Stimulated activated CD8-positive, alpha-beta memory T cell treated with anti-CD3 and anti-CD28 coated beads, Interleukin-4, amount 100 ng/mL, for 1 hour (primary cell): ENCODE measurements around the gene UNK.

ENCODE experiments used
- DNase-seq, 2 donors: peaks; one replicate each; pipeline ENCODE4 v3.0.0-alpha.2; 2020; ENCODE audit warnings: low read depth in 2 of 2, low spot score in 1 of 2

The UNK gene, protein sequence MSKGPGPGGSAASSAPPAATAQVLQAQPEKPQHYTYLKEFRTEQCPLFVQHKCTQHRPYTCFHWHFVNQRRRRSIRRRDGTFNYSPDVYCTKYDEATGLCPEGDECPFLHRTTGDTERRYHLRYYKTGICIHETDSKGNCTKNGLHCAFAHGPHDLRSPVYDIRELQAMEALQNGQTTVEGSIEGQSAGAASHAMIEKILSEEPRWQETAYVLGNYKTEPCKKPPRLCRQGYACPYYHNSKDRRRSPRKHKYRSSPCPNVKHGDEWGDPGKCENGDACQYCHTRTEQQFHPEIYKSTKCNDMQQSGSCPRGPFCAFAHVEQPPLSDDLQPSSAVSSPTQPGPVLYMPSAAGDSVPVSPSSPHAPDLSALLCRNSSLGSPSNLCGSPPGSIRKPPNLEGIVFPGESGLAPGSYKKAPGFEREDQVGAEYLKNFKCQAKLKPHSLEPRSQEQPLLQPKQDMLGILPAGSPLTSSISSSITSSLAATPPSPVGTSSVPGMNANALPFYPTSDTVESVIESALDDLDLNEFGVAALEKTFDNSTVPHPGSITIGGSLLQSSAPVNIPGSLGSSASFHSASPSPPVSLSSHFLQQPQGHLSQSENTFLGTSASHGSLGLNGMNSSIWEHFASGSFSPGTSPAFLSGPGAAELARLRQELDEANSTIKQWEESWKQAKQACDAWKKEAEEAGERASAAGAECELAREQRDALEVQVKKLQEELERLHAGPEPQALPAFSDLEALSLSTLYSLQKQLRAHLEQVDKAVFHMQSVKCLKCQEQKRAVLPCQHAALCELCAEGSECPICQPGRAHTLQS

DNA sequence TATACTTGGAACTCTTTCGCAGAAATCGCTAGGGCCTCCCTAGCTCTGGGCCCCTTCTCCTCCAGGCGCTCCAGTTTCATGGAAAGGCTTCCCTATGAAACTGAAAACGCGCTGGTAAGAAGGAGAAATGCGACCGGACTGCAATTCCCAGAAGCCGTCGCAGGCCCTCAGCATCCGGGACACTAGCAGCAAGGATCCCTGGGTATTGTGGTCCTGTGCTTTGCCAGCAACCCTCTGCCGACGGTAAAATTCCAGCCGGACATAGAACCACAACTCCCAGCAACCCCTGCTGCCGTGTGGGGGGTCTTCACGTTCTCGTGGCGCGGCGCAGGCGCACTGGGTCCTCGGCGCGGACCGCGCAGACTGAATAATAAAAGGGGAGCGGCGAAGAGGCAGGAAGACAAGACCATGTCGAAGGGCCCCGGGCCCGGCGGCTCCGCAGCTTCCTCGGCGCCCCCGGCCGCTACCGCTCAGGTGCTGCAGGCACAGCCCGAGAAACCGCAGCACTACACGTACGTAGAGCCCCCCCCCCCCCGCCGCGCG, at the start of gene UNK:
TSS of gene UNK (plus strand) at position 334 of the 543 bp plus-strand sequence. CDS start at position 409, 75 bp downstream.
- peak; percentile 87 to 92 for DNase-seq

DNA sequence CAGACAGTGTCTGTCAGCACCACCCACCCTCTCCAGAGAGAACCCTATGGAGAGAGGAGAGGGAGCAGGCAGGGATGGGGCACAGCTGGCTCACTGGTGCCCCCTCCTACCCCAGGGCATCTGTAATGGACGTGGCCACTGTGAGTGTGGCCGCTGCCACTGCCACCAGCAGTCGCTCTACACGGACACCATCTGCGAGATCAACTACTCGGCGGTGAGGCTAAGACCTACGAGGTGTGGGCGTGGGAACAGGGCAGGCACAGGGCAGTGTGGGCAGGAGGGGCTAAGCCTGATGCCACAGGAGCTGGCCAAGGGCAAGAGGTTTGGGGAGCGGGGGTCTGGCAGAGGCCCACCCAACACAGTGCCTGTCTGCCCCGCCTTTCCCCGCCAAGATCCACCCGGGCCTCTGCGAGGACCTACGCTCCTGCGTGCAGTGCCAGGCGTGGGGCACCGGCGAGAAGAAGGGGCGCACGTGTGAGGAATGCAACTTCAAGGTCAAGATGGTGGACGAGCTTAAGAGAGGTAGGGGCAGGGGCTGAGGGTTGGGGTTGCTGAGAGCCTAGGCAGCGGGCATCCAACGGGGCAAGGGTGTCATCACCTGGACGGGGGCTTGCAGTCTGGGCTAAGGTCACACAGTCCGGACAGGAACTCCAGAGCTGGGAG, 48.3 kb upstream of the UNK start:
- no peak for DNase-seq

DNA sequence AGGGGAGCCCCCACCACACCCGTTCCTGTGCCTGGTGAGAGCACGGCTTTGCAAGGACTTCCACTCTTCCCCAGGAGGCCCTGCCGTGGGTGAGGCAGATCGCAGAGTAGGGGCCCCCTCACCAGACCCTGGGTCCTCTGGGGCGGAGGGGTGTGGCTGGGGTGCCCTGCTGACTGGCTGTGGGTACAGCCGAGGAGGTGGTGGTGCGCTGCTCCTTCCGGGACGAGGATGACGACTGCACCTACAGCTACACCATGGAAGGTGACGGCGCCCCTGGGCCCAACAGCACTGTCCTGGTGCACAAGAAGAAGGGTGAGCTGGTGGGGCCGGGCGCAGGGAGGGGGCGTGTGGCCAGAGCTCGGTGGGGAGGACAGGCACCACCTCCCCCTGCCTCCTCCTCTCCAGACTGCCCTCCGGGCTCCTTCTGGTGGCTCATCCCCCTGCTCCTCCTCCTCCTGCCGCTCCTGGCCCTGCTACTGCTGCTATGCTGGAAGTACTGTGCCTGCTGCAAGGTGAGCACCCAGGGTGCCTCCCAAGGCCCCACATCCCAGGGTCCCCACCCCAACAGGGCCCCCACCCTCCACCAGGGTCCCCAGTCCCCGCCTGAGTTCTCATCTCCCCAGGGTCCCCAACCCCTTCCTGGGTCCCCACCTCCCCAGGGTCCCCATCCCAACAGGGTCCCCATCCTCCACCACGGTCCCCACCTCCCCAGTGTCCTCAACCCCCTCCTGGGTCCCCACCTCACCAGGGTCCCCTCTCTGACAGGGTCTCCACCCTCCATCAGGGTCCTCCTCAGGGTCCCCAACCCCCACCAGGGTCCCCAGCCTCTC, 47.3 kb upstream of the UNK start:
- DNase-seq, result no peak

DNA sequence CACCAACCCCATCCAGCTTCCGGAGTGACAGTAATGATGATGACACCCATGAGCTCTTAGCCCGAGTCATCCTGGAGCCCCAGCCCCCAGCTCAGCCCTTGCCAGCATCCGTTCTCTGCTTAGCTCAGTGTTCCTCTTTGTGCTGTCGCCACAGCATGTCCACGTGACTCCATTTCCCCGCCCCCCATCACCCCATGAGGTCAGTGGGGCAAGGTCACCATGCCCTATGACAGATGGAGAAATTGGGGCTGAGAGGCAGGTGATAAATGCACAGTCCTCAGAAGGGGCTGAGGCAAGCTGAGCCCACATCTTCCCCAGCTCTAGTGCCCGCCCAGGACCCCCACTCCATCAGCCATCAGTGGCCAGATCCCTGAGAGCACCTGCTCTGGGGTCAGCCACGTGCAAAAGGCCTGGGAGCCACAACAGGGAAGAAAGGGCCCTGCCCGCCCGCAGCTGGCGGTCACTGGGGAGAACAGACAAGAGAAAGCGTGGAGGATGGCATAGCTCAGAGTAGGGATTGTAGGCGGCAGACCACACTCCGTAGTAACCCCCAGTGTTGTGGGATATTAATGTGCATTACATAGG, 46.3 kb upstream of the UNK start:
- DNase-seq, result no peak

DNA sequence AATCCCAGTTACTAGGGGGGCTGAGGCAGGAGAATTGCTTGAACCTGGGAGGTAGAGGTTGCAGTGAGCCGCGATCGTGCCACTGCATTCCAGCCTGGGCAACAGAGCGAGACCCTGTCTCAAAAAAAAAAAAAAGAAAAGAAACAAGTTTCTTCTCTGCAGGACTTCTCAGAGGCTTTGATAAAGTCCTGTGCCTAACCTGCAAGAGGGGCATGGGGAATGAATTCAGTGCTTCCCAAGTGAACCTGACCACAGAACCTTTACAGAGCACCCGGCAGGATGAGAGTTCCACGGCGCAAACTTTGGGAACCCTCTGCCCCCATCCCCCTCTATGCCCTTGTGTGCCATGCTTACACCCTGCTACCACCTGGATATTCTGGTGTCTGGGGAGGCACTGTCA, 45.4 kb upstream of the UNK start:
- DNase-seq, result no peak

DNA sequence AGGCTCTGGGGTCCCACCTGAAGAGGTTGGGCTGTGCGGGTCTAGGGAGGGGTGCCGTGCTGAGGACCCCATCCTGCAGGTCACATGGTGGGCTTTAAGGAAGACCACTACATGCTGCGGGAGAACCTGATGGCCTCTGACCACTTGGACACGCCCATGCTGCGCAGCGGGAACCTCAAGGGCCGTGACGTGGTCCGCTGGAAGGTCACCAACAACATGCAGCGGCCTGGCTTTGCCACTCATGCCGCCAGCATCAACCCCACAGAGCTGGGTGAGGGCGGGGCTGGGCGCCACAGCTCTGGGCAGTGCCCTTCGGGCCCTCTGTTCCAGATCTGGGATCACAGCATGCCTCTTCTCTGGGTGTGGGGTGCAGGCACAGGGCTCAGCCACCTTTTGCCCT, 44.8 kb upstream of the UNK start:
- no peak for DNase-seq

DNA sequence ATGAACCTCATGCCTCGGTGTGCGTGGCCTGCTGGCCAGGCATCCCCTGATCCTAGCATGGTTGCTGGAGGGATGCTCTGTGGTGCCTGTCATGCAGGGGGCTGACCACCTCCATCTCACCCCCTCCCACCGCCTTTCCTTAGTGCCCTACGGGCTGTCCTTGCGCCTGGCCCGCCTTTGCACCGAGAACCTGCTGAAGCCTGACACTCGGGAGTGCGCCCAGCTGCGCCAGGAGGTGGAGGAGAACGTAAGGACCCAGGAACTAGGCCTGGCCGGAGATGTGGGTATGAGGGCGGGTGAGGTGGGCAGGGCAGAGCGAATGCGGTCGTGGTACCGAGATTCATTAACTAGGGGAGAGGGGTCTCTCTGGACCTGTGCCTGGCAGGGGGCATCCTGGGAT, 44.4 kb upstream of the UNK start:
- DNase-seq, result no peak

DNA sequence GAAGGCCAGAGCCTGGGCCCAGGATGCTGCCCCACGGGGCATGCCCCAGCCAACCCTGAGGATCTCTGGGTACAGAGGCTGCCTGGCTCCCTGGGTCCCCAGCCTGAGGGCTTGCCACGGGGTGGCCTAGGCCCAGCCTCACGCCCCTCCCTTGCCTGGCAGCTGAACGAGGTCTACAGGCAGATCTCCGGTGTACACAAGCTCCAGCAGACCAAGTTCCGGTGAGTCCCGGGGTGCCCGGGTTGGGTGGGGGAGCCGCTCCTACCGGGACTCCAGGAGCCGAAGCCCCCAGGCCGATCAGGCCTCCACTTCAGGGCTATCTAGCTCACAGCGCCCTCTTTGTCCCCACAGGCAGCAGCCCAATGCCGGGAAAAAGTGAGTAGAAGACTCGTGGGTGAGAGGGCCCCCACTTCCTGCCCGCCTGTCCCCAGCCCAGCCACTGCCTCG, 44.0 kb upstream of the UNK start:
- no peak for DNase-seq

DNA sequence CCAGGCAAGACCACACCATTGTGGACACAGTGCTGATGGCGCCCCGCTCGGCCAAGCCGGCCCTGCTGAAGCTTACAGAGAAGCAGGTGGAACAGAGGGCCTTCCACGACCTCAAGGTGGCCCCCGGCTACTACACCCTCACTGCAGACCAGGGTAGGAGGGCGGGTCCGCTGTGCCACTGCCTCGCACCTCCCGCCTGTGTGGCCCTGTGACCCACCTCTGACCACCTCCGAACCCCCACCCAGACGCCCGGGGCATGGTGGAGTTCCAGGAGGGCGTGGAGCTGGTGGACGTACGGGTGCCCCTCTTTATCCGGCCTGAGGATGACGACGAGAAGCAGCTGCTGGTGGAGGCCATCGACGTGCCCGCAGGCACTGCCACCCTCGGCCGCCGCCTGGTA, 42.3 kb upstream of the UNK start:
- DNase-seq, result no peak

DNA sequence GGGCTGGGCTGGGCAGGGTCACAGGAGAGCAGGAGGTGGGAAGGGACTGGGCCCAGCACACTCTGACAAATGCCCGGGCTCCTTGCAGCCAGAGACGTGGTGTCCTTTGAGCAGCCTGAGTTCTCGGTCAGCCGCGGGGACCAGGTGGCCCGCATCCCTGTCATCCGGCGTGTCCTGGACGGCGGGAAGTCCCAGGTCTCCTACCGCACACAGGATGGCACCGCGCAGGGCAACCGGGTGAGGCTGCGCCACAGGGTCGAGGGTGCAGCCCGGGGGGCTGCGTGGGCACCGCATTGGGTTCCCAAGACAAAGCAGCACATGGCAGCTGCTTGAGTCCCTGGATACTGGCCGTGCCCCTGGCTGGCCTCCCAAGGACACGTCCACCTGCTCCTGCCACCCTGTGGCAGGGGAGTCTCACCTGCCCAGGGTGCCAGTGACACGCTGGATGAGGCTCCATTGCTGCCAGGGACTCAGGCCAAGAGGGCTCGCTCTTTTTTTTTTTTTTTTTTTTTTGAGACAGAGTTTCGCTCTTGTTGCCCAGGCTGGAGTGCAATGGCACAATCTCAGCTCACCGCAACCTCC, 40.9 kb upstream of the UNK start:
- DNase-seq, result no peak

DNA sequence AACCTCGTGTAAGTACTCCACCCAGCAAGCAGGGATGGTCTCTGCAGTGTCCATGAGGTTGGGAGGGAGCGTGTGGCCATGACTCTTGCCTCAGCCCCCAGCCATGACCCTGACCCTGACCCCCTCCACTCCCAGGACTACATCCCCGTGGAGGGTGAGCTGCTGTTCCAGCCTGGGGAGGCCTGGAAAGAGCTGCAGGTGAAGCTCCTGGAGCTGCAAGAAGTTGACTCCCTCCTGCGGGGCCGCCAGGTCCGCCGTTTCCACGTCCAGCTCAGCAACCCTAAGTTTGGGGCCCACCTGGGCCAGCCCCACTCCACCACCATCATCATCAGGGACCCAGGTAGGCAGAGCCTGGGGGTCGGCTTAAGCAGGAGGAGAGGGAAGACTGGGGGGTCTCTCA, 35.9 kb upstream of the UNK start:
- no peak for DNase-seq

DNA sequence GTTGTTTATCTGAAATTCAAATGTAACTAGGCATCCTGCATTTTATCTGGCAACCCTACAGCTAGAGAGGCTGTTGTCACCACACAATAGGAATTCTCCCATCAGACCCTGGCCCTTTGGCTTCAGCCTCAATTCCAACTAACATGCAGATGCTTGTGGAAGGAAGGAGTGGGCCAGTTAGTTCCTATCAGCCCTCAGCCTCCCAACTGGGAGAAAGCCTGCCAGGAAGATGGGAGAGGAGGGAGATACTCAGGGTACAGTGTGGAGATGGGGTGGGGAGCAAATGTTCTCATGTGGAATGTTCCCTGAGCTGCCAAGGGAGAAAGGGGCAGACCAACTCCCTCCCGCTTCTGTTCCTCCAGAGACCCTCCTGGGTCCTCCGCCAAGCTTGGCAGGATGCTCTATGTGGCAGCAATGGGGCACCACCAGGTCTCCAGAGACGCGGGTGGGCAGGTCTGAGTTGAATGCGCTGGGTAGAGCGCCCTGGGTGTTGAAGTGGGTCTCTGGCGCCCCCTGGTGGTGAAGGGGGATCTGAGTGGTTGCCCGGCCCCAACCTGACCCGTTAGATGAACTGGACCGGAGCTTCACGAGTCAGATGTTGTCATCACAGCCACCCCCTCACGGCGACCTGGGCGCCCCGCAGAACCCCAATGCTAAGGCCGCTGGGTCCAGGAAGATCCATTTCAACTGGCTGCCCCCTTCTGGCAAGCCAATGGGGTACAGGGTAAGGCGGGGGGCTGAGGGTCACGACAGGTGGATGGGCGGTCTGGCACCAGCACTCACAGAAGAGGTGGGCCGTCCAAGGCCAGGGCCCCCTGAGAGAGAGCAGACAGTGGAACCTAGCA, 34.8 kb upstream of the UNK start:
- DNase-seq, result peak; percentile 82 to 85

DNA sequence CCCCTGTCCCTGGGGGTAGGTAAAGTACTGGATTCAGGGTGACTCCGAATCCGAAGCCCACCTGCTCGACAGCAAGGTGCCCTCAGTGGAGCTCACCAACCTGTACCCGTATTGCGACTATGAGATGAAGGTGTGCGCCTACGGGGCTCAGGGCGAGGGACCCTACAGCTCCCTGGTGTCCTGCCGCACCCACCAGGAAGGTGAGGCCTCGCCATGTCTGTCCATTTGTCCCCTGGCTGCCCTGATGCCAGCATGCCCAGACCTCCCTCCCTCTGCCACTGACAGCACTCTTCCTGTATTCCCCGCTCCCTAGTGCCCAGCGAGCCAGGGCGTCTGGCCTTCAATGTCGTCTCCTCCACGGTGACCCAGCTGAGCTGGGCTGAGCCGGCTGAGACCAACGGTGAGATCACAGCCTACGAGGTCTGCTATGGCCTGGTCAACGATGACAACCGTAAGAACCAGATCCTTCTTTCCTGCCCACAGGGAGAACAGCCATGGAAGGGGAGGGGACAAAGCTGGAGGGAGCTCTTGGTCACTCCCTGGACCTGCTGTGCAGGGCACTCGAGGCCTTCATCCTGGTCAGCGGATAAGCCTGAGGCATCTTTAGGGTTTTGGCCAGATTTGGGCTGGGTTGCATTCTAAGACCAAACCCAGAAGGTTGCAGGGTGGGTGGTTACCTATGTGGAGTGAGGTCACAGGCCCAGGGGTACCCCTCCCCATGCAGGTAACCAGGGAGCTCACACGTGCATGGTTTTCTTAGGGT, 33.8 kb upstream of the UNK start:
- no peak for DNase-seq

DNA sequence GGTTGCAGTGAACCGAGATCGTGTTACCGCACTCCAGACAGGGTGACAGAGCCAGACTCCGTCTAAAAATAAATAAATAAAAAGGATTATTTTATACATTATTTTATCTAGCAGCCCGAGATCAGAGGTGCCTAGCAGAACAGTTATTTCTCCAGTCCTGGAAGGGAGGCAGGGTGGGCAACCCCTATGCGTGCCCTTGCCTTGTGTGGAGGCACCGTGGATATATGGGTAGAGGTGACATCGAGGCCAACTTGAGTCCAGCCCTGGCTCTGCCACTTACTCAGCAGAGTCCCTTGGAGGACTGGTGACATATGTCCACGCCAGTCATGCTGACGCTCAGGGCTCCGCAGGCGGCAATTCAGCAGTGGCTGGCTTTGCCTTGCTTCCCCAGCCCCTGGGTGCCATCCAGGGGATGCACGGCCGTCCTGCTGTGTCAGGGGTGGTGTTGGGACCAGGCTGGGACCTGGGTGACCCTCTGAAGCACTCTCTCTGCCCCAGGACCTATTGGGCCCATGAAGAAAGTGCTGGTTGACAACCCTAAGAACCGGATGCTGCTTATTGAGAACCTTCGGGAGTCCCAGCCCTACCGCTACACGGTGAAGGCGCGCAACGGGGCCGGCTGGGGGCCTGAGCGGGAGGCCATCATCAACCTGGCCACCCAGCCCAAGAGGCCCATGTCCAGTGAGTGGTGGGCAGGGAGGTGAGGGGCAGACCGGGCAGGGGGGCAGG, 32.8 kb upstream of the UNK start:
- no peak for DNase-seq

DNA sequence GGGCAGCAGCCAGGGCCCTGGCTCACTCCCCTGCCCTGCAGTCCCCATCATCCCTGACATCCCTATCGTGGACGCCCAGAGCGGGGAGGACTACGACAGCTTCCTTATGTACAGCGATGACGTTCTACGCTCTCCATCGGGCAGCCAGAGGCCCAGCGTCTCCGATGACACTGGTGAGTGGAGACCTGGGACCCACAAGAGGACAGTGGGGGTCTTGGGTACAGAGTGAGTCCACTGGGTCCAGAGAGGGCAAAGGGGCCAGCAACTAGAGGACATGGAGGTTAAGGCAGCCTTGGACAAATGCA, 32.2 kb upstream of the UNK start:
- DNase-seq, result no peak

DNA sequence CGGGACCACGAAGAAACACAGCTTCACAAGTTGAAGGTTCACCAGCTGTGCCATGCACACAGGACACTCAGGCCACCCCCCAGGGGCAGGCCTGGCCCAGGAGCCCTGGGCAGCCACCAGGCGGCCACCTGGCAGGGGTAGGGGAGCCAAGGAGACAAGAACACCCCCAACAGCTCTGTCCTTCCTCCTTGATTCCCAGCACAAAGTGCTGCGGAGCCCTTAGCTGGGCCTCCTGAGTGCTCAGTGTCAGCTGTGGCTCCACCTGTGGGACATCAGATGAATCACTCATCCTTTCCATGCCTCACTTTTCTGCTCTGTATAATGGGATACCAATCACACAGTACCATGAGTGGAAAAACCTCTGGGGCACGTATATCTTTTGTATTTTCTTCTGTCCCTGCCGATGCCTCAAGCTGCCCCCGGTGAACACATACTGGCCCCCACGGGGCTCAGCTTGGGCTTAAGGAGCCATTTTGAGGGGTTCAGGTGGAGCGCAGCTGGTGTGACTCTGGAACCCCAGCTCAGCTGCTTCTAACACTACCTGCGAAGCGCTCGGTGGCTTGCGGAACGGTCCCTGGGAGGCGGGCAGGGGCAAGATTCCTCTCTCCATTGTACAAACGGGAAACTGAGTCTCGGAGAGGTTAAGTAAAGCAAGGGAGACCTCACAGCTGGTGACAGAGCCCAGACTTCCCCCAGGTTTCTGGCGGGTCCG, 31.6 kb upstream of the UNK start:
- no peak for DNase-seq
